ENCODE measurements around the gene SCYL2. TPM values are rescaled to one million over a fixed set of nuclear protein-coding genes. Genes with fewer than 3 reads are reported as not detected.

Gene SCYL2
- total and polyA plus RNA-seq, 2 experiments from 2014 or later: 15.0 to 57.5 TPM

GRCh38 chr12:100266835-100267602 lies at the start of gene SCYL2, which contains the start of gene DEPDC4 (continued):
- TF ChIP-seq REST (IDR thresholded peaks at IDR 0.05; ENCODE audit: unreplicated experiment) (no peak), NANOG (IDR thresholded peaks at IDR 0.05; ENCODE audit: borderline replicate concordance) (no peak), ZNF114 (CRISPR knock-in tag; IDR thresholded peaks at IDR 0.05) (no peak)

GRCh38 chr12:100219328-100220109 lies 47.5 kb upstream of the SCYL2 start:
- Histone ChIP-seq H3K9me2 (ENCODE audit: insufficient read depth) (no peaks in the 10 kb centered on the region), H3K4me2 (no peak overlapping the region), H3K79me2 (replicated peaks; ENCODE audit: insufficient read depth) (no peaks in the 10 kb centered on the region), H3F3A (replicated peaks; ENCODE audit: low read depth) (no peaks in the 10 kb centered on the region), H2AFZ (no peak overlapping the region), H3K27me3 (ENCODE audit: insufficient read depth) (no peaks in the 10 kb centered on the region), H3K4me3 (no peak overlapping the region), H3K36me3 (ENCODE audit: insufficient read depth) (peaks cover 27% of the 10 kb centered on the region; the same call in 1 of the 2 replicates), H3K27ac (ENCODE audit: low read depth) (no peak overlapping the region), H4K20me1 (replicated peaks; ENCODE audit: insufficient read depth) (no peaks in the 10 kb centered on the region; the same call in 1 of the 2 replicates), H3K4me1 (ENCODE audit: insufficient read depth) (no peaks in the 10 kb centered on the region)
- no peak overlapping the region for H3K4me3 Mint-ChIP-seq
- no peak overlapping the region for H3K27ac Mint-ChIP-seq
- no peaks in the 10 kb centered on the region for H3K9me3 Mint-ChIP-seq
- no peaks in the 10 kb centered on the region for H3K4me1 Mint-ChIP-seq
- H3K36me3 Mint-ChIP-seq (ENCODE audit: low read depth): peaks cover 27% of the 10 kb centered on the region; the same call in 2 of the 3 replicates
- DNase-seq (ENCODE audit: low spot score) (no peak), ATAC-seq (no peak)
- H3K27me3 Mint-ChIP-seq (ENCODE audit: insufficient read depth, low read depth, poor library complexity): no peaks in the 10 kb centered on the region
- no peak for TF ChIP-seq ZNF114 (CRISPR knock-in tag; IDR thresholded peaks at IDR 0.05)
- TF ChIP-seq EZH2phosphoT487 (IDR thresholded peaks at IDR 0.05; ENCODE audit: unreplicated experiment): no peak
- no peak for TF ChIP-seq STAT1 (IDR thresholded peaks at IDR 0.05; ENCODE audit: unreplicated experiment)
- TF ChIP-seq ZNF462 (CRISPR knock-in tag; IDR thresholded peaks at IDR 0.05): no peak
- no peak for TF ChIP-seq POLR2AphosphoS5 (IDR thresholded peaks at IDR 0.05; ENCODE audit: low read depth)
- no peak for TF ChIP-seq CREB1 (CRISPR knock-in tag; IDR thresholded peaks at IDR 0.05; ENCODE audit: low read depth)
- TF ChIP-seq ZNF331 (CRISPR knock-in tag; IDR thresholded peaks at IDR 0.05; ENCODE audit: low read depth): no peak
- no peak for TF ChIP-seq JUNB (IDR thresholded peaks at IDR 0.05; ENCODE audit: unreplicated experiment)
- TF ChIP-seq ETS1 (IDR thresholded peaks at IDR 0.05): no peak

Data from GM23338 (cell line).